B cell (primary cell): ENCODE measurements around the gene GPR45. TPM values are rescaled to one million over a fixed set of nuclear protein-coding genes. Genes with fewer than 3 reads are reported as not detected.

Experiments used
- ATAC-seq: fragments of 200-7000 bp; cut with Tn5 transposase; one replicate; pipeline ENCODE4 v1.10.0; 2021; ENCODE audit warnings: low read depth, mild to moderate bottlenecking, moderate number of reproducible peaks, moderate library complexity
- CTCF ChIA-PET: fragments of 350-600 bp; sonication (Branson Sonifier 250); formaldehyde crosslinking; loops from one replicate; lab custom pipeline; 2021; ENCODE audit warnings: antibody characterized with exemption, inconsistent platforms; lab: Charles Lee
- POLR2A ChIA-PET: fragments of 350-600 bp; sonication (Branson Sonifier 250); formaldehyde crosslinking; loops from one replicate; lab custom pipeline; 2021; ENCODE audit warnings: antibody characterized with exemption; lab: Charles Lee
- DNase-seq: peaks from one replicate; pipeline ENCODE4 v3.0.0; 2013
- H2AFZ ChIP-seq: 2 replicates; pipeline ENCODE4 v1.6.1; 2012; ENCODE audit warnings: mild to moderate bottlenecking, low read depth, low read length; ENCODE audit not compliant: insufficient read depth, poor library complexity, severe bottlenecking
- H3K27ac ChIP-seq, 2 donors: 1 replicate in 1 of 2; 2 replicates in 1 of 2; pipeline ENCODE4 v1.5.1; 2012 to 2013; ENCODE audit warnings: low read length in 2 of 2, mild to moderate bottlenecking in 2 of 2, moderate library complexity in 1 of 2
- H3K27me3 ChIP-seq, 4 experiments: fragments of 200-600 bp in 1 of 4; sonication (generic) in 1 of 4; replicated peaks in 1 of 4; 1 replicate in 2 of 4; 2 replicates in 2 of 4; pipeline versions ENCODE4 v1.6.1 to v1.7.0; 2013 to 2016; ENCODE audit warnings: low read length in 3 of 4, mild to moderate bottlenecking in 2 of 4, mixed read lengths in 1 of 4, moderate library complexity in 1 of 4; ENCODE audit not compliant: insufficient read depth in 4 of 4, control insufficient read depth in 3 of 4; ENCODE audit errors: control extremely low read depth in 1 of 4
- H3K36me3 ChIP-seq, 2 experiments: replicated peaks in 1 of 2; 1 replicate in 1 of 2; 2 replicates in 1 of 2; pipeline versions ENCODE4 v1.6.1 to v1.7.1; 2013; ENCODE audit warnings: low read length in 1 of 2; ENCODE audit not compliant: insufficient read depth in 2 of 2, control insufficient read depth in 1 of 2; ENCODE audit errors: control extremely low read depth in 1 of 2, extremely low read depth in 1 of 2
- H3K4me1 ChIP-seq, 2 donors: fragments of 200-600 bp in 1 of 2; sonication (generic) in 1 of 2; 1 replicate in 1 of 2; 2 replicates in 1 of 2; pipeline versions ENCODE4 v1.5.1 to v1.6.1; 2013 to 2017; ENCODE audit warnings: low read length in 2 of 2; ENCODE audit not compliant: control insufficient read depth in 2 of 2, insufficient read depth in 2 of 2
- H3K4me2 ChIP-seq: replicated peaks from 2 replicates; pipeline ENCODE3; 2012; ENCODE audit warnings: mild to moderate bottlenecking, low read depth, low read length; ENCODE audit not compliant: poor library complexity, severe bottlenecking
- H3K4me3 ChIP-seq, 5 experiments: fragments of 200-600 bp in 1 of 5; sonication (generic) in 1 of 5; 1 replicate in 3 of 5; 2 replicates in 2 of 5; pipeline versions ENCODE4 v1.5.1 to v1.7.0; 2011 to 2016; ENCODE audit warnings: low read length in 4 of 5, mild to moderate bottlenecking in 4 of 5, low read depth in 2 of 5, control low read depth in 1 of 5, moderate library complexity in 1 of 5; ENCODE audit not compliant: insufficient read depth in 1 of 5; ENCODE audit errors: control extremely low read depth in 1 of 5, extremely low read depth in 1 of 5
- H3K79me2 ChIP-seq: fragments of 200-600 bp; sonication (generic); one replicate; pipeline ENCODE4 v1.6.0; 2016; ENCODE audit warnings: low read length; ENCODE audit not compliant: control insufficient read depth, insufficient read depth
- H3K9ac ChIP-seq: fragments of 200-600 bp; sonication (generic); 2 replicates; pipeline ENCODE4 v1.6.1; 2017; ENCODE audit warnings: mild to moderate bottlenecking, low read length, moderate library complexity
- H3K9me3 ChIP-seq, 3 donors: one replicate each; pipeline versions ENCODE4 v1.6.1 to v1.7.1; 2013; ENCODE audit warnings: low read length in 2 of 3; ENCODE audit not compliant: control insufficient read depth in 2 of 3, insufficient read depth in 1 of 3; ENCODE audit errors: control extremely low read depth in 1 of 3
- H4K20me1 ChIP-seq: 2 replicates; pipeline ENCODE4 v1.6.0; 2012; ENCODE audit warnings: mild to moderate bottlenecking, low read length; ENCODE audit not compliant: insufficient read depth, control insufficient read depth, poor library complexity, severe bottlenecking
- H3K27ac Mint-ChIP-seq: one replicate; pipeline ENCODE4 v1.8.0; 2021; ENCODE audit warnings: mixed read lengths
- H3K27me3 Mint-ChIP-seq: one replicate; pipeline ENCODE4 v1.8.0; 2021; ENCODE audit warnings: mixed read lengths
- H3K4me1 Mint-ChIP-seq: one replicate; pipeline ENCODE4 v1.8.0; 2021; ENCODE audit warnings: mixed read lengths
- H3K4me3 Mint-ChIP-seq: one replicate; pipeline ENCODE4 v1.8.0; 2021; ENCODE audit warnings: mixed read lengths
- H3K9me3 Mint-ChIP-seq: one replicate; pipeline ENCODE4 v1.8.0; 2022; ENCODE audit warnings: mixed read lengths; ENCODE audit not compliant: insufficient read depth
- EZH2 ChIP-seq: IDR thresholded peaks from 2 replicates; pipeline ENCODE4 v1.6.1; 2012; ENCODE audit warnings: borderline replicate concordance, low read depth, mild to moderate bottlenecking, moderate library complexity, low read length; ENCODE audit not compliant: insufficient read depth, poor library complexity, severe bottlenecking
- WGBS: methylation state at CpG from one replicate; pipeline ENCODE4 v1.1.5; 2013; ENCODE audit warnings: missing lambda C conversion rate; ENCODE audit not compliant: insufficient coverage; 5-methylcytosine and 5-hydroxymethylcytosine counted together
- intact Hi-C: fragments of 100-400 bp; cut with micrococcal nuclease; formaldehyde crosslinking; loops from one replicate; pipeline ENCODE4 v1.10.0; 2022
- polyA plus RNA-seq: library from polyadenylated mRNA; depleted of rRNA; stranded (reverse); fragments of >200 nt; gene quantifications from 2 replicates; pipeline ENCODE4 v1.2.3, GENCODE V29; 2012
- total RNA-seq, 2 donors: library from RNA; stranded (reverse); fragments of 120-200 nt in 1 of 2; gene quantifications; 1 replicate in 1 of 2; 2 replicates in 1 of 2; pipeline versions ENCODE4 v1.2.3 to v1.2.4, GENCODE V29; 2013 to 2022
- TF ChIP-seq, protein P1 (sequence below): fragments of 200-600 bp; IDR thresholded peaks from one replicate; pipeline ENCODE4 v1.8.0; 2022; ENCODE audit warnings: antibody characterized with exemption, mild to moderate bottlenecking

Gene GPR45
- total and polyA plus RNA-seq, 2 donors (not counting 1 experiment from before 2014, with no cell fraction given) = not detected

DNA sequence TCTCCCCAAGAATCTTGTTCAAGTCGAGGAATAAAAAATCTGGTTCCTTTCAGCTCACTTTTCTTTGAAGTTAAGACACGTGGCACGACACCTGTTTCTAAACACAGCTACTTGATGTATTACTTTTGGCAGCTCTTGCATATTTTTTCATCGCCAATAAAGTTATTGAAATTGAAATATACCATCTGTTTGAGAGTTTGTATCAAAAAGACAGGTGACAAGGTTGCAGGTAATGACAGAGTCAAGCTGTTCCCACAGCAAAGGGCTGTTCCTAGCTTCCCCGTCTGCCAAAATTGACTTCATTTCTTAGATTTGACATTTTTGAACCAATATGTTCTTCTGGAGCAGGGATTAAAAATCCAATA is 5.5 kb upstream of the GPR45 start:
- no peaks in the 10 kb centered on the region for H3K27me3 ChIP-seq
- no peak overlapping the region for H3K9ac ChIP-seq
- DNase-seq = no peak
- Mint-ChIP-seq H3K9me3 (no peaks in the 10 kb centered on the region), H3K27me3 (no peaks in the 10 kb centered on the region), H3K4me1 (peaks cover 24% of the 10 kb centered on the region), H3K4me3 (no peak overlapping the region), H3K27ac (no peak overlapping the region)
- no peak overlapping the region for H3K4me3 ChIP-seq
- no peaks in the 10 kb centered on the region for H3K79me2 ChIP-seq
- POLR2A ChIA-PET = no interaction called here
- CTCF ChIA-PET = interaction anchor here (0.7 to 16.5 kb wide), 25 partner anchors 10 to 313 kb away, joined by 3 to 643 read pairs (median 4); no protein-coding TSS in a partner anchor
- H3K4me2 ChIP-seq = no peak overlapping the region
- H3K27ac ChIP-seq = no peak overlapping the region
- peaks cover 10 to 12% of the 10 kb centered on the region in 2 donors for H3K4me1 ChIP-seq
- intact Hi-C loops = loop anchor here (5.0 kb wide), 1 partner anchor 59 kb away; no protein-coding TSS in a partner anchor
- WGBS = 26% methylated on average over 3 of the region's 5 CpGs
- TF ChIP-seq, protein P1, sequence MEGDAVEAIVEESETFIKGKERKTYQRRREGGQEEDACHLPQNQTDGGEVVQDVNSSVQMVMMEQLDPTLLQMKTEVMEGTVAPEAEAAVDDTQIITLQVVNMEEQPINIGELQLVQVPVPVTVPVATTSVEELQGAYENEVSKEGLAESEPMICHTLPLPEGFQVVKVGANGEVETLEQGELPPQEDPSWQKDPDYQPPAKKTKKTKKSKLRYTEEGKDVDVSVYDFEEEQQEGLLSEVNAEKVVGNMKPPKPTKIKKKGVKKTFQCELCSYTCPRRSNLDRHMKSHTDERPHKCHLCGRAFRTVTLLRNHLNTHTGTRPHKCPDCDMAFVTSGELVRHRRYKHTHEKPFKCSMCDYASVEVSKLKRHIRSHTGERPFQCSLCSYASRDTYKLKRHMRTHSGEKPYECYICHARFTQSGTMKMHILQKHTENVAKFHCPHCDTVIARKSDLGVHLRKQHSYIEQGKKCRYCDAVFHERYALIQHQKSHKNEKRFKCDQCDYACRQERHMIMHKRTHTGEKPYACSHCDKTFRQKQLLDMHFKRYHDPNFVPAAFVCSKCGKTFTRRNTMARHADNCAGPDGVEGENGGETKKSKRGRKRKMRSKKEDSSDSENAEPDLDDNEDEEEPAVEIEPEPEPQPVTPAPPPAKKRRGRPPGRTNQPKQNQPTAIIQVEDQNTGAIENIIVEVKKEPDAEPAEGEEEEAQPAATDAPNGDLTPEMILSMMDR = no peak
- no peak for TF ChIP-seq EZH2
- peak overlapping the region; percentile 55 for H2AFZ ChIP-seq
- H3K36me3 ChIP-seq = no peaks in the 10 kb centered on the region
- H4K20me1 ChIP-seq = no peaks in the 10 kb centered on the region
- no peak for ATAC-seq
- no peaks in the 10 kb centered on the region for H3K9me3 ChIP-seq

DNA sequence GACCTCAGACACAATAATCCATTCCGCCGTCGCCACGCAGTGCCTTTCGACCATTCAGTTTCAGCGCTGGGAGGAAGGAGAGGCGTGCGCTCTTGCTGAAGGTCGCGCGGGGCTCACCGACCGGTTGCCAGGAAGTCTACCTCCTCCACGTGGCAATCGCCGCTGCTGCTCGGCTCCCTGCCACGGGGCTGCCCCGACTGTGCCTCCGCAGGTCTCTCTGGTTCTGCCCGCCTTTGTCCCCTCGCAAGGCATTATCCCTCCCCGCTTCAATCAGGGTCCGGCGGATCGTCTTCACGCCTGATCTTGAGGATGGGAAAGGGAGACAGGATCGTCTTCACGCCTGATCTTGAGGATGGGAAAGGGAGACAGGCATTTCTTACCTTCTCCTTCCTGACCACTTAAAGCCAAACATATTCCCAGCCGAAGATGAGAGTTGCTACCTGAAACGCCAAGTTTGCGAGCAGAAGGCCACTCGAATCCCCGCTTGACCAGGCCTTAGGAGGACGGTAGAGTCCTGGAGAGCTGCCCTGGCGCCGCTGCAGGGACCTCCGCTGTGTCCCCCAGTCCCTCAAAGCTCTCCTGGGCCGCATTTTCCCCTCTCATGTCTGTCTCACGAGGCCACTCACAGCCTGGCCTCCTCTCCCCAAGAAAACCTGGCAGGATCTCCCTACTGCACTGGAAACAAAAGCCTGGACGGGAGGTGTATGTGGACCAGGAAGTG is 4.3 kb upstream of the GPR45 start:
- H3K9me3 Mint-ChIP-seq = no peaks in the 10 kb centered on the region
- no peaks in the 10 kb centered on the region for H4K20me1 ChIP-seq
- H3K9ac ChIP-seq = no peak overlapping the region
- H3K9me3 ChIP-seq = no peaks in the 10 kb centered on the region
- ChIA-PET CTCF (interaction anchor here (0.7 to 16.5 kb wide), 15 partner anchors 9 to 140 kb away, joined by 3 to 643 read pairs (median 4); no protein-coding TSS in a partner anchor), POLR2A (no interaction called here)
- H3K36me3 ChIP-seq = no peaks in the 10 kb centered on the region
- H2AFZ ChIP-seq = peak overlapping the region; percentile 43
- H3K27ac Mint-ChIP-seq = no peak overlapping the region
- TF ChIP-seq, protein P1 = no peak
- no peak for TF ChIP-seq EZH2
- H3K27ac ChIP-seq = no peak overlapping the region
- no peaks in the 10 kb centered on the region for H3K79me2 ChIP-seq
- H3K4me1 Mint-ChIP-seq = peaks cover 24% of the 10 kb centered on the region
- no peak overlapping the region for H3K4me3 ChIP-seq
- peaks cover 10 to 12% of the 10 kb centered on the region in 2 donors for H3K4me1 ChIP-seq
- no peaks in the 10 kb centered on the region for H3K27me3 ChIP-seq
- H3K4me2 ChIP-seq = peak overlapping the region; percentile 31
- H3K27me3 Mint-ChIP-seq = no peaks in the 10 kb centered on the region
- ATAC-seq (no peak), DNase-seq (peak; percentile 24)
- peak overlapping the region; percentile 44 for H3K4me3 Mint-ChIP-seq
- intact Hi-C loops = loop anchor here (5.0 kb wide), 1 partner anchor 60 kb away; no protein-coding TSS in a partner anchor
- 61% methylated on average over 29 of the region's 41 CpGs for WGBS
